Inferior parietal cortex (tissue), 1 donor: Measurements from ENCODE around the gene IL1RAP.

Source experiments
- DNase-seq: peaks from one replicate; pipeline ENCODE4 v3.0.0-alpha.2; 2016; ENCODE audit errors: extremely low spot score

The IL1RAP gene

GRCh38 chr3:190542846-190543245 is 29.0 kb downstream of the IL1RAP start:
- DNase-seq = no peak

- no peak for DNase-seq
These were observed 29.8 kb downstream of the IL1RAP start for GRCh38 chr3:190543671-190544070.

GRCh38 chr3:190545191-190545590 is 31.3 kb downstream of the IL1RAP start:
- no peak for DNase-seq

GRCh38 chr3:190546881-190547510 is 33.1 kb downstream of the IL1RAP start:
- no peak for DNase-seq

- DNase-seq = no peak
These were observed 34.3 kb downstream of the IL1RAP start for GRCh38 chr3:190548031-190548656.

GRCh38 chr3:190552021-190552420 is 38.1 kb downstream of the IL1RAP start:
- DNase-seq = no peak

- no peak for DNase-seq
These were observed 39.3 kb downstream of the IL1RAP start for GRCh38 chr3:190552969-190553759.

- DNase-seq = no peak
These were observed 40.3 kb downstream of the IL1RAP start for GRCh38 chr3:190554197-190554596.

GRCh38 chr3:190556351-190556750 is 42.5 kb downstream of the IL1RAP start:
- no peak for DNase-seq

GRCh38 chr3:190557296-190557695 is 43.4 kb downstream of the IL1RAP start:
- DNase-seq = no peak

- no peak for DNase-seq
These were observed 44.4 kb downstream of the IL1RAP start for GRCh38 chr3:190558316-190558715.

GRCh38 chr3:190558796-190559195 is 44.9 kb downstream of the IL1RAP start:
- DNase-seq = no peak

GRCh38 chr3:190560013-190560895 is 46.4 kb downstream of the IL1RAP start:
- no peak for DNase-seq

- DNase-seq = no peak
These were observed 49.1 kb downstream of the IL1RAP start for GRCh38 chr3:190562866-190563510.

GRCh38 chr3:190564175-190564574 is 50.3 kb downstream of the IL1RAP start:
- no peak for DNase-seq

GRCh38 chr3:190566043-190566933 is 52.4 kb downstream of the IL1RAP start:
- DNase-seq = peak; percentile 25

GRCh38 chr3:190568036-190568435 is 54.2 kb downstream of the IL1RAP start:
- DNase-seq = no peak

GRCh38 chr3:190574473-190574872 is 60.6 kb downstream of the IL1RAP start:
- no peak for DNase-seq

GRCh38 chr3:190575437-190576185 is 61.7 kb downstream of the IL1RAP start:
- DNase-seq = no peak

- no peak for DNase-seq
These were observed 63.3 kb downstream of the IL1RAP start for GRCh38 chr3:190577225-190577624.
